ENCODE results near the gene NUP153. TPM values are rescaled to one million over a fixed set of nuclear protein-coding genes. Genes with fewer than 3 reads are reported as not detected.
"Not testable (repeated sequence)": the region's sequence is repeated elsewhere in the genome, so short reads cannot be mapped to it uniquely, and the experiment has no call there.

NUP153 gene
- total RNA-seq, 1 donor from 2014 or later, result 39.0 TPM

- no peaks in the 10 kb centered on the region for H3K9me3 Mint-ChIP-seq (ENCODE audit: unreplicated experiment)
- no peak overlapping the region for H3K27ac Mint-ChIP-seq (ENCODE audit: unreplicated experiment)
- TF ChIP-seq CTCF (IDR thresholded peaks at IDR 0.05; ENCODE audit: unreplicated experiment), result no peak
- no peaks in the 10 kb centered on the region for H3K4me1 Mint-ChIP-seq (ENCODE audit: unreplicated experiment)
- no peak overlapping the region for H3K4me3 Mint-ChIP-seq (ENCODE audit: unreplicated experiment)
- peaks cover 1% of the 10 kb centered on the region for H3K27me3 Mint-ChIP-seq (ENCODE audit: unreplicated experiment)
- no peak for DNase-seq (ENCODE audit: low spot score)
- no peaks in the 10 kb centered on the region for H3K36me3 Mint-ChIP-seq (ENCODE audit: low read depth, unreplicated experiment)
Measured at GRCh38 chr6:17712576-17712975, 5.9 kb upstream of the NUP153 start.

GRCh38 chr6:17710331-17710730, 3.6 kb upstream of the NUP153 start:
- peaks cover 7% of the 10 kb centered on the region for H3K4me1 Mint-ChIP-seq (ENCODE audit: unreplicated experiment)

GRCh38 chr6:17709476-17709875, 2.8 kb upstream of the NUP153 start:
- no peak for DNase-seq (ENCODE audit: low spot score)
- Mint-ChIP-seq H3K27me3 (ENCODE audit: unreplicated experiment) (peaks cover 8% of the 10 kb centered on the region), H3K4me3 (ENCODE audit: unreplicated experiment) (no peak overlapping the region), H3K27ac (ENCODE audit: unreplicated experiment) (no peak overlapping the region), H3K4me1 (ENCODE audit: unreplicated experiment) (peaks cover 7% of the 10 kb centered on the region), H3K9me3 (ENCODE audit: unreplicated experiment) (no peaks in the 10 kb centered on the region), H3K36me3 (ENCODE audit: low read depth, unreplicated experiment) (peaks cover 9% of the 10 kb centered on the region)
- no peak for TF ChIP-seq CTCF (IDR thresholded peaks at IDR 0.05; ENCODE audit: unreplicated experiment)

More at GRCh38 chr6:17710331-17710730, 3.6 kb upstream of the NUP153 start:
- TF ChIP-seq CTCF (IDR thresholded peaks at IDR 0.05; ENCODE audit: unreplicated experiment), result no peak
- no peaks in the 10 kb centered on the region for H3K9me3 Mint-ChIP-seq (ENCODE audit: unreplicated experiment)
- H3K27me3 Mint-ChIP-seq (ENCODE audit: unreplicated experiment), result peaks cover 8% of the 10 kb centered on the region
- H3K27ac Mint-ChIP-seq (ENCODE audit: unreplicated experiment), result no peak overlapping the region
- H3K4me3 Mint-ChIP-seq (ENCODE audit: unreplicated experiment), result no peak overlapping the region
- H3K36me3 Mint-ChIP-seq (ENCODE audit: low read depth, unreplicated experiment), result peaks cover 9% of the 10 kb centered on the region
- DNase-seq (ENCODE audit: low spot score), result no peak

GRCh38 chr6:17708035-17708434, 1.3 kb upstream of the NUP153 start:
- not testable (repeated sequence) for H3K9me3 Mint-ChIP-seq (ENCODE audit: unreplicated experiment); H3K27ac Mint-ChIP-seq (ENCODE audit: unreplicated experiment); H3K4me3 Mint-ChIP-seq (ENCODE audit: unreplicated experiment); DNase-seq (ENCODE audit: low spot score); H3K27me3 Mint-ChIP-seq (ENCODE audit: unreplicated experiment); H3K36me3 Mint-ChIP-seq (ENCODE audit: low read depth, unreplicated experiment)
- H3K4me1 Mint-ChIP-seq (ENCODE audit: unreplicated experiment), result peaks cover 13% of the 10 kb centered on the region

- Mint-ChIP-seq H3K27ac (ENCODE audit: unreplicated experiment) (peak overlapping the region; percentile 100), H3K4me3 (ENCODE audit: unreplicated experiment) (peak overlapping the region; percentile 97), H3K9me3 (ENCODE audit: unreplicated experiment) (no peaks in the 10 kb centered on the region), H3K4me1 (ENCODE audit: unreplicated experiment) (peaks cover 15% of the 10 kb centered on the region), H3K36me3 (ENCODE audit: low read depth, unreplicated experiment) (peaks cover 9% of the 10 kb centered on the region), H3K27me3 (ENCODE audit: unreplicated experiment) (peaks cover 9% of the 10 kb centered on the region)
- no peak for TF ChIP-seq CTCF (IDR thresholded peaks at IDR 0.05; ENCODE audit: unreplicated experiment)
- no peak for DNase-seq (ENCODE audit: low spot score)
Measured at GRCh38 chr6:17707371-17707651, 586 bp upstream of the NUP153 start.

Data from endothelial cell (in vitro differentiated cells).